Measurements from ENCODE around the gene IDH3B. TPM values are rescaled to one million over a fixed set of nuclear protein-coding genes. Genes with fewer than 3 reads are reported as not detected.

The IDH3B gene
- total RNA-seq, 1 experiment from 2014 or later, result 132 TPM

DNA sequence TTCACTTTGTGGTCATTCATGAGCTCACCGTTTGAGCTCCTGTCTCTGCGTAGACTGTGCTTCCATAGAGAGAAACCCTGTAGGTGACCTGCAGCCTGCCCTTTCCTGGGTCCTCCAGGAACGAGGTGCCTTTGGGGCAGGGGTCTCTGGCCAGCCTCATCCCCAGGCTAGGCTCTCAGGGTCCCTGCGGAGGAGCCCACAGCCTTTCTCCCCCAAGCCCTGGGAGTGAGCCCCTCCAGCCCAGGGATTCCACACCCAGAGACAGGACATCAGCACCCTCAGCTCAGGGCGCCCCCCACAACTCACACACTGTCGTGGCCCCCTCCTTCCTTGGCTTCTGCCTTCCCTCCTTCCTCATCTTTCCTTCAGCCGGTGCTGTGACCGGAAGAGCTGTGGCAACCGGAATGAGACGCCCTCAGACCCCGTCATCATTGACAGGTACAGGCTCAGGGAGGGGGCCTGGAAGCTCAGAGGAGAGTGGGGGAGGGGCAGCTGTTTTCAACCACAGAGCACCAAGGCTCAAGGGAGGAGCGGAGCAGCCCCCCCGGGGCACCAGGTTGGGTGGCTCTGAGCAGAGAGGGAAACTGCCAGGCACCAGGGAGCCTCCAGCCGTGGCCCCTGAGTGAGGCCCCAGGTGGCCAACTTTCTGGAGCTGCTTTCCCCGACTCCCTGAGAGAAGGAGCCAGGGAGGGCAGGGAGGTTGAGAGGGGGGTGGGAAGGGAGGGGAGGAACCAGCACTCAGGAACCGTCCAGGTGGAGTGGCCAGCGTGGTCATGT lies 45.4 kb upstream of the IDH3B start:
- no peaks in the 10 kb centered on the region for H3K36me3 ChIP-seq (ENCODE audit: control insufficient read depth in 1 of 2, insufficient read depth in 2 of 2, low read length in 2 of 2)
- ATAC-seq (no peak), DNase-seq (ENCODE audit: low read depth, low spot score) (no peak)
- H3K4me3 ChIP-seq (replicated peaks in 1 of 2; ENCODE audit: low read depth in 1 of 2, low read length in 2 of 2), result no peak overlapping the region
- no peak overlapping the region for H2AFZ ChIP-seq (ENCODE audit: low read depth, low read length, poor library complexity, severe bottlenecking)
- H3K9me3 ChIP-seq (ENCODE audit: control insufficient read depth in 1 of 2, insufficient read depth in 1 of 2, low read depth in 1 of 2, low read length in 2 of 2), result no peaks in the 10 kb centered on the region
- no TSS peak for BruUV-seq (replicated peaks)
- no peaks in the 10 kb centered on the region for H3K79me2 ChIP-seq (ENCODE audit: insufficient read depth, low read length)
- no peak overlapping the region for H3K9ac ChIP-seq (ENCODE audit: low read length)
- ChIA-PET RAD21 (ENCODE audit: low non-redundant PET in 1 of 2, low total read pairs in 2 of 2, uncharacterized antibody in 2 of 2, unreplicated experiment in 2 of 2) (interaction anchor here in 1 of 2 experiments (0.6 kb wide), 1 partner anchor 43 kb away, joined by 3 read pairs; no protein-coding TSS in a partner anchor), POLR2A (no interaction called here), CTCF (interaction anchor here (0.7 kb wide), 1 partner anchor 31 kb away, joined by 3 read pairs; no protein-coding TSS in a partner anchor)
- no peak overlapping the region for H3K4me2 ChIP-seq (ENCODE audit: low read length)
- no peaks in the 10 kb centered on the region for H3K4me1 ChIP-seq (ENCODE audit: control insufficient read depth in 1 of 2, insufficient read depth in 2 of 2, low read length in 2 of 2)
- H3K27ac ChIP-seq (ENCODE audit: low read depth, low read length), result no peak overlapping the region
- H4K20me1 ChIP-seq (ENCODE audit: insufficient read depth), result no peaks in the 10 kb centered on the region
- TF ChIP-seq CEBPB (IDR thresholded peaks at IDR 0.05; ENCODE audit: low read depth), result no peak
- TF ChIP-seq CBX3 (IDR thresholded peaks at IDR 0.05; ENCODE audit: low read depth), result no peak
- TF ChIP-seq EZH2 (IDR thresholded peaks at IDR 0.05), result no peak
- TF ChIP-seq POLR2A (IDR thresholded peaks at IDR 0.05; ENCODE audit: borderline replicate concordance, extremely low read depth, insufficient read depth, insufficient read length), result no peak
- TF ChIP-seq RAD21 (IDR thresholded peaks at IDR 0.05; ENCODE audit: low read depth), result no peak
- TF ChIP-seq YY1 (IDR thresholded peaks at IDR 0.05; ENCODE audit: extremely low read depth, insufficient replicate concordance, low read depth, low read length), result no peak
- no peak for TF ChIP-seq ELF1 (IDR thresholded peaks at IDR 0.05; ENCODE audit: borderline replicate concordance, low read depth)
- TF ChIP-seq FOSL1 (IDR thresholded peaks at IDR 0.05; ENCODE audit: low read depth), result no peak
- no peaks in the 10 kb centered on the region for H3K27me3 ChIP-seq (ENCODE audit: insufficient read depth, low read length)
- intact Hi-C loops (cut with micrococcal nuclease), result no loop called here
- no peaks in the 10 kb centered on the region for H3K9me2 ChIP-seq (ENCODE audit: insufficient read depth)

DNA sequence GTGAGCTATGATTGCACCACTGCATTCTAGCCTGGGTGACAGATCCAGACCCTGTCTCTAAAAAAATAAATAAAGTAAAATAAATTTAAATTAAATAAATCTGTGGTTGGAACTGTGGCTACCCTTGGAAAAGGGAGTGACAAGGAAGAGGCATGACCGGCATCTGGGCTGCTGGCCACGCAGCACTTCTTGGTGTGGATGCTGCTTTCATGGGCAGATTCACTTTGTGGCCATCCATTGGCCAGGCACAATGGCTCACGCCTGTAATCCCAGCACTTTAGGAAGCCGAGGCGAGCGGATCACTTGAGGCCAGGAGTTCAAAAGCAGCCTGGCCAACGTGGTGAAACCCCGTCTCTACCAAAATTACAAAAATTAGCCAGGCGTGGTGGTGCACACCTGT lies 44.6 kb upstream of the IDH3B start:
- POLR2A ChIA-PET, result no interaction called here
- TF ChIP-seq CBX3 (IDR thresholded peaks at IDR 0.05; ENCODE audit: low read depth), result no peak
- no peak for TF ChIP-seq POLR2A (IDR thresholded peaks at IDR 0.05; ENCODE audit: borderline replicate concordance, extremely low read depth, insufficient read depth, insufficient read length)
- no peak for TF ChIP-seq TCF7L2 (IDR thresholded peaks at IDR 0.05; ENCODE audit: borderline replicate concordance, extremely low read depth, insufficient read depth, insufficient read length)
- TF ChIP-seq YY1 (IDR thresholded peaks at IDR 0.05; ENCODE audit: extremely low read depth, insufficient replicate concordance, low read depth, low read length), result no peak
- TF ChIP-seq POLR2AphosphoS5 (IDR thresholded peaks at IDR 0.05; ENCODE audit: low read depth, low read length), result no peak
- TF ChIP-seq JUND (IDR thresholded peaks at IDR 0.05), result no peak
- TF ChIP-seq, protein P1, sequence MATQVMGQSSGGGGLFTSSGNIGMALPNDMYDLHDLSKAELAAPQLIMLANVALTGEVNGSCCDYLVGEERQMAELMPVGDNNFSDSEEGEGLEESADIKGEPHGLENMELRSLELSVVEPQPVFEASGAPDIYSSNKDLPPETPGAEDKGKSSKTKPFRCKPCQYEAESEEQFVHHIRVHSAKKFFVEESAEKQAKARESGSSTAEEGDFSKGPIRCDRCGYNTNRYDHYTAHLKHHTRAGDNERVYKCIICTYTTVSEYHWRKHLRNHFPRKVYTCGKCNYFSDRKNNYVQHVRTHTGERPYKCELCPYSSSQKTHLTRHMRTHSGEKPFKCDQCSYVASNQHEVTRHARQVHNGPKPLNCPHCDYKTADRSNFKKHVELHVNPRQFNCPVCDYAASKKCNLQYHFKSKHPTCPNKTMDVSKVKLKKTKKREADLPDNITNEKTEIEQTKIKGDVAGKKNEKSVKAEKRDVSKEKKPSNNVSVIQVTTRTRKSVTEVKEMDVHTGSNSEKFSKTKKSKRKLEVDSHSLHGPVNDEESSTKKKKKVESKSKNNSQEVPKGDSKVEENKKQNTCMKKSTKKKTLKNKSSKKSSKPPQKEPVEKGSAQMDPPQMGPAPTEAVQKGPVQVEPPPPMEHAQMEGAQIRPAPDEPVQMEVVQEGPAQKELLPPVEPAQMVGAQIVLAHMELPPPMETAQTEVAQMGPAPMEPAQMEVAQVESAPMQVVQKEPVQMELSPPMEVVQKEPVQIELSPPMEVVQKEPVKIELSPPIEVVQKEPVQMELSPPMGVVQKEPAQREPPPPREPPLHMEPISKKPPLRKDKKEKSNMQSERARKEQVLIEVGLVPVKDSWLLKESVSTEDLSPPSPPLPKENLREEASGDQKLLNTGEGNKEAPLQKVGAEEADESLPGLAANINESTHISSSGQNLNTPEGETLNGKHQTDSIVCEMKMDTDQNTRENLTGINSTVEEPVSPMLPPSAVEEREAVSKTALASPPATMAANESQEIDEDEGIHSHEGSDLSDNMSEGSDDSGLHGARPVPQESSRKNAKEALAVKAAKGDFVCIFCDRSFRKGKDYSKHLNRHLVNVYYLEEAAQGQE (IDR thresholded peaks at IDR 0.05; ENCODE audit: low read depth), result no peak
- TF ChIP-seq SRF (IDR thresholded peaks at IDR 0.05; ENCODE audit: low read depth), result no peak
- TF ChIP-seq ZFX (IDR thresholded peaks at IDR 0.05), result no peak
- no peak for TF ChIP-seq ELF1 (IDR thresholded peaks at IDR 0.05; ENCODE audit: borderline replicate concordance, low read depth)
- no peak for TF ChIP-seq SIN3A (IDR thresholded peaks at IDR 0.05; ENCODE audit: low read depth)

More for the DNA sequence above, 44.6 kb upstream of the IDH3B start:
- no peaks in the 10 kb centered on the region for H3K27me3 ChIP-seq (ENCODE audit: insufficient read depth, low read length)
- no peaks in the 10 kb centered on the region for H3K36me3 ChIP-seq (ENCODE audit: control insufficient read depth in 1 of 2, insufficient read depth in 2 of 2, low read length in 2 of 2)
- ChIA-PET CTCF (interaction anchor here (0.8 kb wide), 1 partner anchor 35 kb away, joined by 4 read pairs; no protein-coding TSS in a partner anchor), RAD21 (ENCODE audit: low non-redundant PET in 1 of 2, low total read pairs in 2 of 2, uncharacterized antibody in 2 of 2, unreplicated experiment in 2 of 2) (no interaction called here)
- no peaks in the 10 kb centered on the region for H4K20me1 ChIP-seq (ENCODE audit: insufficient read depth)
- no peak overlapping the region for H2AFZ ChIP-seq (ENCODE audit: low read depth, low read length, poor library complexity, severe bottlenecking)
- ATAC-seq (no peak), DNase-seq (ENCODE audit: low read depth, low spot score) (no peak)
- H3K79me2 ChIP-seq (ENCODE audit: insufficient read depth, low read length), result no peaks in the 10 kb centered on the region
- no peak overlapping the region for H3K27ac ChIP-seq (ENCODE audit: low read depth, low read length)
- H3K4me1 ChIP-seq (ENCODE audit: control insufficient read depth in 1 of 2, insufficient read depth in 2 of 2, low read length in 2 of 2), result no peaks in the 10 kb centered on the region
- no peaks in the 10 kb centered on the region for H3K9me2 ChIP-seq (ENCODE audit: insufficient read depth)
- intact Hi-C loops (cut with micrococcal nuclease), result no loop called here
- BruUV-seq (replicated peaks), result no TSS peak
- no peaks in the 10 kb centered on the region for H3K9me3 ChIP-seq (ENCODE audit: control insufficient read depth in 1 of 2, insufficient read depth in 1 of 2, low read depth in 1 of 2, low read length in 2 of 2)
- H3K9ac ChIP-seq (ENCODE audit: low read length), result no peak overlapping the region
- no peak overlapping the region for H3K4me3 ChIP-seq (replicated peaks in 1 of 2; ENCODE audit: low read depth in 1 of 2, low read length in 2 of 2)
- no peak overlapping the region for H3K4me2 ChIP-seq (ENCODE audit: low read length)
